ENCODE data around the gene C16orf90.

DNA sequence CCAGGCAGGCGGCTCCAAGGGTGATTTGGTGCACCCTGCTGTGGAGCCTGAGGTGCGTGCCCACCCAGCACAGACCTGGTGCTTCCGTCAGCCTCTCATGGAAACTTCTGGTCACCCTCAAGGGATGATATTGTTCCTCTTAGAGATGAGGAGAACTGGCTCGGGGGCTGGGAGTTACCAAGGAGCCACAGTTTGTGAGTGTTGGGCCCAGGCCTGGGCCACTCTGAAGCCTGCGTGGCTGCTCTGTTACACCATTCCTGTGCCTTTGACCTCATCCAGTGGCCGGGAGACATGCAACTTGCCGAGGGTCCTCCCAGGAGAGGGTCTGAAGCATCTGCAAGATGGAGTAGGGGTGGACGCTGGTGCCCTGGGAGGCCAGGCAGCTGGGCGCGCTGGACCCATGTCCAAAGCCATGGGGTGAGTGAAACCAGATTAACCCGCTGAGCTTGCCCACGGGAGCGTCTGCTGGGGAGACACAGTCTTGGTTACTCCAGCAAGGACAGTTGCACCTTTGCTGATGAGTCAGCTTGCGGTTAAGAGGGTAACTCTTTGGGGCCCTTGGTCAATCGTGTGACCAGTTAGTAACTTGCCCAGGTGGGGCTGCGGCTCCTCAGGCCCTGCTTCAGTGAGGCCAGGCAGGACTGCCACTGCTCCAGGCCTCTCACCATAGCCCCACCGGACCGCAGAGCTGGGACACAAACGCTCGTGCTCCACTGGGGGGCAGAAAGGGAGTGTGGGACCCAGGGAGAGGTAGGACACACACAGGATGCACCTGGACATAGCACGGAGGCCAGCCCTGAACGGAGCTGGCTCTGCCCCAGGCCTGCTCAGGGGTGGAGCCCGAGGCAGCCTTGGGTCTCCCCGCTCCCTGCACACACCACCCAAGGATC lies 7.5 kb downstream of the C16orf90 start:
- TF ChIP-seq, protein P1, sequence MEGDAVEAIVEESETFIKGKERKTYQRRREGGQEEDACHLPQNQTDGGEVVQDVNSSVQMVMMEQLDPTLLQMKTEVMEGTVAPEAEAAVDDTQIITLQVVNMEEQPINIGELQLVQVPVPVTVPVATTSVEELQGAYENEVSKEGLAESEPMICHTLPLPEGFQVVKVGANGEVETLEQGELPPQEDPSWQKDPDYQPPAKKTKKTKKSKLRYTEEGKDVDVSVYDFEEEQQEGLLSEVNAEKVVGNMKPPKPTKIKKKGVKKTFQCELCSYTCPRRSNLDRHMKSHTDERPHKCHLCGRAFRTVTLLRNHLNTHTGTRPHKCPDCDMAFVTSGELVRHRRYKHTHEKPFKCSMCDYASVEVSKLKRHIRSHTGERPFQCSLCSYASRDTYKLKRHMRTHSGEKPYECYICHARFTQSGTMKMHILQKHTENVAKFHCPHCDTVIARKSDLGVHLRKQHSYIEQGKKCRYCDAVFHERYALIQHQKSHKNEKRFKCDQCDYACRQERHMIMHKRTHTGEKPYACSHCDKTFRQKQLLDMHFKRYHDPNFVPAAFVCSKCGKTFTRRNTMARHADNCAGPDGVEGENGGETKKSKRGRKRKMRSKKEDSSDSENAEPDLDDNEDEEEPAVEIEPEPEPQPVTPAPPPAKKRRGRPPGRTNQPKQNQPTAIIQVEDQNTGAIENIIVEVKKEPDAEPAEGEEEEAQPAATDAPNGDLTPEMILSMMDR (IDR thresholded peaks at IDR 0.05) = no peak
- TF ChIP-seq POLR2A (IDR thresholded peaks at IDR 0.05) = no peak
- TF ChIP-seq POLR2AphosphoS5 (IDR thresholded peaks at IDR 0.05) = no peak
- TF ChIP-seq EP300 (IDR thresholded peaks at IDR 0.05; ENCODE audit: low read depth) = no peak
